ENCODE data around the gene AFF3. TPM values are rescaled to one million over a fixed set of nuclear protein-coding genes. Genes with fewer than 3 reads are reported as not detected.

AFF3 gene
- total RNA-seq, 2 experiments from 2014 or later = 0.09 to 0.55 TPM

DNA sequence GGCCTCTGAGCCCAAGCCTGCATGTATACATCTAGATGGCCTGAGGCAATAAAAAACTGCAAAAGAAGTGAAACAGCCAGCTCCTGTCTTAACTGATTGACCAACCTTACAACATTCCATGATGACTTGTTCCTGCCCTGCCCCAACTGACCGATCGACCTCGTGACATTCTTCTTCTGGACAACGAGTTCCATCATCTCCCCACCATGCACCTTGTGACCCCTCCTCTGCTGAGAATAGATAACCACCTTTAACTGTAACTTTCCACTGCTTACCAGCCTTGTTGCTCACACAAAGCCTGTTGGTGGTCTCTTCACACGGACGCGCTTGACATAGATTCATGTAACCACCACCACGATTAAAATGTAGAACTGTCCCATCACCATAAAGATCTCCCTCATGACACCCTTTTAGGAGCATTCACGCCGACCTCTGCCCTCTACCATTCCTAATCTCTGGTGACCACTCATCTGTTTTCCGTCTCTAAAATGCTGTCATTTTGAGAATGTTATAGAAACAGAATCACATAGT is 532.5 kb downstream of the AFF3 start:
- Mint-ChIP-seq H3K9me3 (ENCODE audit: low read depth) (no peaks in the 10 kb centered on the region), H3K27me3 (no peaks in the 10 kb centered on the region), H3K4me1 (no peaks in the 10 kb centered on the region), H3K4me3 (no peak overlapping the region), H3K27ac (no peak overlapping the region), H3K36me3 (no peaks in the 10 kb centered on the region)
- no peak for ATAC-seq
- CTCF ChIA-PET = no interaction called here
- no peak for DNase-seq

DNA sequence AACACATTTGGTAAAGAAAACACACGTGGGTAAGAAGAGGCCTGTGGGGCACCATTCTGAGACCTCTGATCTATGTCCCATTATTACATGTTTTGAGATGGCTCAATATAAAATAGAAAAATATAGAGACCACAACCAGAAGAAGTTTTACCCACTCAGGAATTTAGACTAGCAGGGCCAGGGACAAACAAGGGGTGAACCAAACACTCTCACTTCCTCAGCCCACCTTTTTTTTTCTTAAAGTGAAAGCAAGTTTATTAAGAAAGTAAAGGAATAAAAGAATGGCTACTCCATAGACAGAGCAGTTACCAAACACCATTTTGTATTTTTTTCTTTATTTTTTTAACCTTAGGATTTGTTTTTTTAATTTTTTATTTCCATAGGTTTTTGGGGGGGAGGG is 533.5 kb downstream of the AFF3 start:
- Mint-ChIP-seq H3K27ac (no peak overlapping the region), H3K27me3 (peaks cover 7% of the 10 kb centered on the region), H3K9me3 (ENCODE audit: low read depth) (no peaks in the 10 kb centered on the region), H3K4me3 (no peak overlapping the region), H3K4me1 (no peaks in the 10 kb centered on the region), H3K36me3 (no peaks in the 10 kb centered on the region)
- ATAC-seq (no peak), DNase-seq (no peak)
- CTCF ChIA-PET = no interaction called here

DNA sequence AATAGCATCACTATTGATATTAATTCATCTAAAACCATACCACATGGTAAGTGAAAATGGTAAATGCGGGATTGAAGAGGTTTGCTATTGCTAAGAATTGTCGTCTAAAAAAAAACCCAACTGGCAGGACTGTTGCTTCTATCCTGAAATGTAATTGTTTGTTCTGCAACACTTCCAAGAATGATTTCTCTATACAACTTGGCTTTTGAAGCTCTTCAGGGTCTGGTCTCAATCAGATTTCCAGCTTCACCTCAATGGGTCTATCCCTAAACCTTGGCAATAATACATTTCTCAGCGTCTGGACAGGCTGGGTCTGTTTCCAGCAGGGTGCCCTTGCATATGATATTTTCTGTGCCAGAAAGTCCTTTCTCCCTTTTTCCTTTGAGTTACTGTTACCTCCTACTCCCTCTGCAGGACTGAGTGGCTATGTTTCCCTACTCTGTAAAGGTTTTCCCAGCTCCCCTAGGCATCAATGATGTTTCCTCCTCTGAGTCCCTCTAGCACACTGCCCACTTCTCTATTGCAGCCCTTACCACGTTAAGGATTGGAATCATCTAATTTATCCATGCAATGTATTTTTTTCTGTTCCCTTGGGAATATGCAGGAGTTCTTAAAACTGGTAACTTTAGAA is 534.4 kb downstream of the AFF3 start:
- H3K4me1 Mint-ChIP-seq = no peaks in the 10 kb centered on the region
- CTCF ChIA-PET = no interaction called here
- no peak for DNase-seq
- no peaks in the 10 kb centered on the region for H3K36me3 Mint-ChIP-seq
- no peak overlapping the region for H3K27ac Mint-ChIP-seq
- H3K9me3 Mint-ChIP-seq (ENCODE audit: low read depth) = no peaks in the 10 kb centered on the region
- no peak overlapping the region for H3K4me3 Mint-ChIP-seq
- peaks cover 7% of the 10 kb centered on the region for H3K27me3 Mint-ChIP-seq
- no peak for ATAC-seq

- H3K4me3 Mint-ChIP-seq = no peak overlapping the region
- CTCF ChIA-PET = no interaction called here
- H3K27me3 Mint-ChIP-seq = peaks cover 7% of the 10 kb centered on the region
- H3K36me3 Mint-ChIP-seq = no peaks in the 10 kb centered on the region
- no peaks in the 10 kb centered on the region for H3K4me1 Mint-ChIP-seq
- ATAC-seq (no peak), DNase-seq (no peak)
- no peak overlapping the region for H3K27ac Mint-ChIP-seq
- no peaks in the 10 kb centered on the region for H3K9me3 Mint-ChIP-seq (ENCODE audit: low read depth)
Observed at GRCh38 chr2:99607454-99607853, 534.9 kb downstream of the AFF3 start.

GRCh38 chr2:99605036-99605435 is 537.4 kb downstream of the AFF3 start:
- CTCF ChIA-PET = no interaction called here
- Mint-ChIP-seq H3K27me3 (peaks cover 9% of the 10 kb centered on the region), H3K9me3 (ENCODE audit: low read depth) (no peaks in the 10 kb centered on the region), H3K27ac (no peak overlapping the region), H3K4me3 (no peak overlapping the region), H3K36me3 (no peaks in the 10 kb centered on the region), H3K4me1 (no peaks in the 10 kb centered on the region)
- DNase-seq = no peak
- no peak for ATAC-seq

DNA sequence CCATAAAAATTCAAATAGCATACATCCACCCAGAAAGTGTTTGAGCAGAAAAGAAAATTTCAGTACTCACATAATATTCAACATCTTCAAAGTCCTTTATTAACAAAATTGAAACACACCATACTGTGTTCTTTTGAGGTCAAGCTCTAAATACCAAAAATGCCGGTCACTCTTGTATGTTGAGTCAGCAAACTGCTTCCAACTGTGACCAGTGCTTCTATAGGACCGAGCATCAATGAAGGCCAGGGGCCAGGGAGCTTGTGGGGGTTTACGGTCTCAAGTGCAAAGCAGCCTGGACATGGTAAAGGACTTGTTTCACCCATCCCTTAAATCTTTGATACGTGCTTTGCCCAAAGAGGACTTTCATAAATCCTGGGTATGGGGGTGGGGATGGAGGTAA is 539.9 kb downstream of the AFF3 start:
- CTCF ChIA-PET = no interaction called here
- ATAC-seq = no peak
- H3K36me3 Mint-ChIP-seq = no peaks in the 10 kb centered on the region
- H3K4me3 Mint-ChIP-seq = no peak overlapping the region
- H3K27ac Mint-ChIP-seq = no peak overlapping the region
- H3K27me3 Mint-ChIP-seq = peaks cover 11% of the 10 kb centered on the region
- no peaks in the 10 kb centered on the region for H3K9me3 Mint-ChIP-seq (ENCODE audit: low read depth)
- no peaks in the 10 kb centered on the region for H3K4me1 Mint-ChIP-seq
- no peak for DNase-seq

DNA sequence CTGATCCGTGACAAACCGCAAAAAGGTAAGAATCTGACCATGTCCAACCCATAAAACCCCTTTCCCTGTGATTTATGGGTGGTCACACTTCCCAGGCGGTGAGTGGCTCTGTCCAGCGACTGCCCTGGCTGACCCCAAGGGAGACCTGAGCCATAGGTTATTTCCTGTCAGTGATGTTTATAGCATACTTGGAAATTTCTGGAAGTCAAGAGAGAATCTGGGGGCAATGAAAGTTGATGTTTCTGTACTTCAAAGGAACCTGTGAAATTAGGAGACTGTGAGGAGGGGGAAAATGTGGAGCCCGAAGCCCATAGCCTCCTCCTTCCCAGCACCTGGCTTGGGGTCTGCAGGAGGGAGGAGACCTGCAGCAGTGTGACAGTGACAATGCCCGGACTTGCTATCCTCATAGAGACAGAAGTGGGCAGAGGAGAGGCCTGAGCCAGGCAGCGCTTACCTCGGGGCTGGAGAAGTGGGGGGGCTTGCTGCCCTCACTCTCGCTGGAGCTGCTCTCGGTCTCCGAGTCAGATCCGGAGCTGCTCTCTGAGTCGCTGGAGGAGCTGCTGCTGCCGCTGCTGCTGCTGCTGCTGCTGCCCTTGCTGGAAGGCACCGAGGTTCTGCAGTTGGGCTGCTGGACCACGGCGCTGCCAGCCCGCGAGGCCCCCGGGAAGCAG is 541.3 kb downstream of the AFF3 start:
- Mint-ChIP-seq H3K9me3 (ENCODE audit: low read depth) (no peaks in the 10 kb centered on the region), H3K4me3 (no peak overlapping the region), H3K27ac (no peak overlapping the region), H3K36me3 (no peaks in the 10 kb centered on the region), H3K27me3 (peaks cover 11% of the 10 kb centered on the region), H3K4me1 (no peaks in the 10 kb centered on the region)
- DNase-seq (no peak), ATAC-seq (no peak)
- CTCF ChIA-PET = no interaction called here

DNA sequence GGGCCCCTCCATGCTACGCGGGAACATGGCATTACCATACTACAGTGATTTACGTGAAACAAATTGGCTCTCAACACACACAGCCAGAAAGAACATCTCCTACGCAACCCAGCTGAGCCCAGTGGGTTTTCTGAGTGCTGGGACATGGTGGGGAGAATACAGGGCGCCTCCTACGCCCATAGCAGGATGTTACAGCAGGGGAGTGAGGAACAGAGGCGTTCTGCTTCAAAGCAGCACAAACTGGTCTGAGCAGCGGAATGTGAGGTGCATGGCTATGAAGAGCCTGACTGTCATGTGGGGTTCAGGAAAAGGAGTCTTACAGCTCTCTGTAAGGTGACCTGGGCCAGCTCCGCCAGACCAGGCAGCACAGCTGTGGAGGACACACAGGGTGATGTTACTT is 543.9 kb downstream of the AFF3 start:
- Mint-ChIP-seq H3K27ac (no peak overlapping the region), H3K27me3 (peaks cover 4% of the 10 kb centered on the region), H3K36me3 (no peaks in the 10 kb centered on the region), H3K4me1 (no peaks in the 10 kb centered on the region), H3K4me3 (no peak overlapping the region), H3K9me3 (ENCODE audit: low read depth) (no peaks in the 10 kb centered on the region)
- CTCF ChIA-PET = no interaction called here
- ATAC-seq = no peak
- DNase-seq = no peak

- Mint-ChIP-seq H3K27ac (no peak overlapping the region), H3K36me3 (no peaks in the 10 kb centered on the region), H3K27me3 (peaks cover 4% of the 10 kb centered on the region), H3K4me1 (no peaks in the 10 kb centered on the region), H3K9me3 (ENCODE audit: low read depth) (no peaks in the 10 kb centered on the region), H3K4me3 (no peak overlapping the region)
- ATAC-seq (no peak), DNase-seq (no peak)
- CTCF ChIA-PET = no interaction called here
Observed at GRCh38 chr2:99597616-99598015, 544.8 kb downstream of the AFF3 start.

- DNase-seq (no peak), ATAC-seq (no peak)
- no peaks in the 10 kb centered on the region for H3K9me3 Mint-ChIP-seq (ENCODE audit: low read depth)
- CTCF ChIA-PET = no interaction called here
- no peaks in the 10 kb centered on the region for H3K36me3 Mint-ChIP-seq
- H3K27ac Mint-ChIP-seq = no peak overlapping the region
- no peaks in the 10 kb centered on the region for H3K4me1 Mint-ChIP-seq
- no peak overlapping the region for H3K4me3 Mint-ChIP-seq
- peaks cover 4% of the 10 kb centered on the region for H3K27me3 Mint-ChIP-seq
Observed at GRCh38 chr2:99595373-99595772, 547.0 kb downstream of the AFF3 start.

- no peaks in the 10 kb centered on the region for H3K27me3 Mint-ChIP-seq
- no peak overlapping the region for H3K27ac Mint-ChIP-seq
- no peaks in the 10 kb centered on the region for H3K36me3 Mint-ChIP-seq
- DNase-seq (no peak), ATAC-seq (no peak)
- H3K4me3 Mint-ChIP-seq = no peak overlapping the region
- CTCF ChIA-PET = no interaction called here
- no peaks in the 10 kb centered on the region for H3K4me1 Mint-ChIP-seq
- no peaks in the 10 kb centered on the region for H3K9me3 Mint-ChIP-seq (ENCODE audit: low read depth)
Observed at GRCh38 chr2:99593692-99594427, 548.5 kb downstream of the AFF3 start.

DNA sequence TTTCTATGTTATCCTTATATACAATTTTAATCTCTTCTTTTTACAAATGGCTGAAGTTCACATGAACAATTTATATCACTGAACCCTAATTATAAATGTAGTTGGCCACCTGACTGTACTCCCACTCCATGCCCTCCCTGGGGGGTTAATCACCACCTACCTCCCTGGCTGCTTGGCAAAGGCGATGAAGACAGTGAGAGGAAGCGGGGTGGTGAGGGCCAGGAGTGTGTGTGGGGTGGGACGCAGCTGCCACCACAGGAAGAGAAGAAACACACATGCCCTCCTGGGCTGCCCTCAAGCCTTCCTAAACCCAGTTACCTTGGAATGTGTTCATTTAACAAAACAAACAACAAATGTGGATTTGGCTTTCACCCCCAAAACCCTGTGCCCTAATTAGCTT is 565.6 kb downstream of the AFF3 start:
- no peak overlapping the region for H3K4me3 Mint-ChIP-seq
- CTCF ChIA-PET = interaction anchor here (1.2 kb wide), 1 partner anchor 17 kb away, joined by 3 read pairs; no protein-coding TSS in a partner anchor
- peaks cover 6% of the 10 kb centered on the region for H3K27me3 Mint-ChIP-seq
- ATAC-seq (no peak), DNase-seq (no peak)
- no peaks in the 10 kb centered on the region for H3K9me3 Mint-ChIP-seq (ENCODE audit: low read depth)
- no peaks in the 10 kb centered on the region for H3K36me3 Mint-ChIP-seq
- H3K4me1 Mint-ChIP-seq = no peaks in the 10 kb centered on the region
- no peak overlapping the region for H3K27ac Mint-ChIP-seq

GRCh38 chr2:99573634-99574251 is 568.6 kb downstream of the AFF3 start:
- peaks cover 6% of the 10 kb centered on the region for H3K27me3 Mint-ChIP-seq
- DNase-seq (no peak), ATAC-seq (no peak)
- H3K36me3 Mint-ChIP-seq = no peaks in the 10 kb centered on the region
- H3K9me3 Mint-ChIP-seq (ENCODE audit: low read depth) = no peaks in the 10 kb centered on the region
- CTCF ChIA-PET = no interaction called here
- H3K4me3 Mint-ChIP-seq = no peak overlapping the region
- no peak overlapping the region for H3K27ac Mint-ChIP-seq
- H3K4me1 Mint-ChIP-seq = no peaks in the 10 kb centered on the region
